ENCODE data around the gene CLN6. TPM values are rescaled to one million over a fixed set of nuclear protein-coding genes. Genes with fewer than 3 reads are reported as not detected.
A peak's percentile ranks its signal among the peaks of the same experiment; 100 is the strongest.

The CLN6 gene
- total RNA-seq, 1 donor from 2014 or later, result 46.6 TPM

DNA sequence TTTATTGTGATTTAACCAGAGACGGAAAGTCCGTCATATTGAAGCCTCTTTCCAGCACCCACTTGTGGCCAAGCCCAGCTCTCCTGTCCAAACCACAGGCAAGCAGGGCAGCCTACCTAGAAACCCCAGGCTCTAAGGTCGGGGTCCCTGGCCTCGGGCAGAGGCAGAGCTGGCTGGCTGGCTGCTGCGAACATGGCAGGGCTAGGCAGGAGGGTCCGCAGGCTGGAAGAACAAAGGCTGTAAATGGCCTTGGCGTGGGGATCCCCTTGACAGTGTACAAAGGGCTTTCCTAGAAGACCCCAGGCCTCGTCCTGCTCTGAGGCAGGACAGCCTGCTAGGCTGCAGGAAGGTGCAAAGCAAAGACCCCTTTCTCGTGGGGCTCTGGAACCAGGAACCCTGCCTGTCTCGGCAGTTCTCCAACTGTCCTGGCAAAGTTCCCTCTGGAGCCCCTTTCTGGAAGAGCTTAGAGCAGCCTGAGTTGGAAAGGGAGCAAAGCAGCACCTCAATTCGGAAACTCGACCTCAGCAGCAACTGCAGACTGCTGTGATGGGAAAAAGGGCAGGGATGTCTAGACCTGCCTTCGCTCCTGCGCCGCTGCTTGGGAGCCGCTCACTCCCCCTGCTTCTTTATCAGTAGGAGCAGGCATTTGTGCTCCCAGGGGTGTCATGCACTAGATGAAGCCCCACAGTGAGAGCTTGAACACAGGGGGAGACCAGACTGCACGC is 32.9 kb downstream of the CLN6 start:
- H3K4me1 Mint-ChIP-seq (ENCODE audit: low read depth), result peaks cover 3% of the 10 kb centered on the region
- no peak overlapping the region for H3K27ac Mint-ChIP-seq
- no peaks in the 10 kb centered on the region for H3K9me3 Mint-ChIP-seq (ENCODE audit: low read depth)
- peaks cover 11% of the 10 kb centered on the region for H3K36me3 Mint-ChIP-seq (ENCODE audit: insufficient read depth)
- no peak overlapping the region for H3K4me3 Mint-ChIP-seq (ENCODE audit: low read depth)
- TF ChIP-seq, protein P1, sequence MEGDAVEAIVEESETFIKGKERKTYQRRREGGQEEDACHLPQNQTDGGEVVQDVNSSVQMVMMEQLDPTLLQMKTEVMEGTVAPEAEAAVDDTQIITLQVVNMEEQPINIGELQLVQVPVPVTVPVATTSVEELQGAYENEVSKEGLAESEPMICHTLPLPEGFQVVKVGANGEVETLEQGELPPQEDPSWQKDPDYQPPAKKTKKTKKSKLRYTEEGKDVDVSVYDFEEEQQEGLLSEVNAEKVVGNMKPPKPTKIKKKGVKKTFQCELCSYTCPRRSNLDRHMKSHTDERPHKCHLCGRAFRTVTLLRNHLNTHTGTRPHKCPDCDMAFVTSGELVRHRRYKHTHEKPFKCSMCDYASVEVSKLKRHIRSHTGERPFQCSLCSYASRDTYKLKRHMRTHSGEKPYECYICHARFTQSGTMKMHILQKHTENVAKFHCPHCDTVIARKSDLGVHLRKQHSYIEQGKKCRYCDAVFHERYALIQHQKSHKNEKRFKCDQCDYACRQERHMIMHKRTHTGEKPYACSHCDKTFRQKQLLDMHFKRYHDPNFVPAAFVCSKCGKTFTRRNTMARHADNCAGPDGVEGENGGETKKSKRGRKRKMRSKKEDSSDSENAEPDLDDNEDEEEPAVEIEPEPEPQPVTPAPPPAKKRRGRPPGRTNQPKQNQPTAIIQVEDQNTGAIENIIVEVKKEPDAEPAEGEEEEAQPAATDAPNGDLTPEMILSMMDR (IDR thresholded peaks at IDR 0.05; ENCODE audit: unreplicated experiment), result no peak
- H3K27me3 Mint-ChIP-seq, result no peaks in the 10 kb centered on the region
- DNase-seq (ENCODE audit: low spot score, unreplicated experiment), result no peak

DNA sequence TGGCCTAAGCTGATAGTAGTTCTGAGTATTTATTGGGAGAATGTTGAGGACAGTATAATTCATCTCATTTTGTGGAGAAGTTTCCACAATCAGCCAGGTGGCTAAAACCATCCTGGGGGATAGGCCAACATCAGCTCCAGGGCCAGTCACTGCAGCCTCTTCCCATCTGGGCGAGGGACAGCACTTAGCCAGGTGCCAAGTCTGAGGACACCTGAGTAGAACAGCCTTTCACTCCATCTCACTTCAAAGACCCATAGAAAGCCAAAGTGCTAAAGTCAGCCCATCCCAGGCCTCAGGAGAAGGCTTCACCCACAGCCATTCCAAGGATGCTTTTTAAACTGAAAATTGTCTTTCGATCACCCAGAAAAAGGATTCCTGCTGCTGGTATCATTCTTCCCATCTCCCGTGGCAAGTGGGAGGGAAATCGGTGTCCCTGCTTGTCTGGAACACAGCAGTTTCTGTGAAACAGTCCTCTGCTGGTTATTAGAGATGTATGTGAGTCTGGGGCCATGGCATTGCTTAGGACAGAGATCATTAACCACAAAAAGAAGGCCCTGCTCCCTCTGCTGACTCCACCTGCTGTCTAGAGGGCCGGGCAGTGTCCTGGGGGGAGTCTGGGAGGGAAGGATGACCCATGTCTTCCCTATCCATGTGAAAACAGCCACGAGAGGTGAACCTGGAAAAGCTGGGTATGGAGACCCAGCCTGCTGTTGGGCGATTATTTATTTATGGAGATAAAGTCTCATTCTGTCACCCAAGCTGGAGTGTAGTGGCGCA is 34.0 kb downstream of the CLN6 start:
- Mint-ChIP-seq H3K9me3 (ENCODE audit: low read depth) (no peaks in the 10 kb centered on the region), H3K27ac (peak overlapping the region; percentile 61), H3K36me3 (ENCODE audit: insufficient read depth) (peaks cover 11% of the 10 kb centered on the region), H3K4me3 (ENCODE audit: low read depth) (no peak overlapping the region), H3K4me1 (ENCODE audit: low read depth) (peaks cover 3% of the 10 kb centered on the region), H3K27me3 (no peaks in the 10 kb centered on the region)
- TF ChIP-seq, protein P1 (IDR thresholded peaks at IDR 0.05; ENCODE audit: unreplicated experiment), result no peak
- no peak for DNase-seq (ENCODE audit: low spot score, unreplicated experiment)

DNA sequence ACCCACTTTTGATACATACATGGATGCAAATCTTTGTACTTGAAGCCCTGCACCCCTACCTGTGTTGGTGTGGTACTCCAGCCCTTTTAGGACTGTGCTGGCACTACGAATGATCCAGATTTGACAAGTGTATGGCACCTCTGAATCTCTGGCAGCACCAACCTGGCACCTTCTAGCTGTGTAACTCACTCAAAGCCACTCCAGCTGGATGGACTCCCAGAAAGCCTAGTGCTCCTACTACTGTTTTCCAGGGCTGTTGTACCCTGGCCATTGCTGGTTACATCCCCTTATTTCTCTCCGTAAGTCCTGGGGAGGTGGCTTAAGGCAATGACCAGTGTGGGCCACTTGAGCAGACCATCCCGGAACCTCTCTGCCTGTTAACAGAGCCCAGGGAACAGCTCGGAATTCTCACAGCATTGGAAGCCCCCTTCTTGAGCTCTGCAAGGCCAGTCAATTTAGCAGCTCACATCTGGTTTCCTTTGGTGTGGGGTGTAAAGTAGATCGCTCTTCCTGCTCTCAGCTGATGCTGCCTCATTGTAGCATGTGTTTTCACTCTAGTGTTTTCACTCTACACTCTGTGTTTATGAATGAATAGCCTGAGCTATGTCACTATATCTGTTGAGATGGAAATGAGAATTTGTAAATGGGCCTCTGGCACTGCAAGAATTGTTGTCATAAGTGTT is 36.6 kb downstream of the CLN6 start:
- peak overlapping the region; percentile 82 for H3K27ac Mint-ChIP-seq
- no peak for DNase-seq (ENCODE audit: low spot score, unreplicated experiment)
- H3K36me3 Mint-ChIP-seq (ENCODE audit: insufficient read depth), result peaks cover 20% of the 10 kb centered on the region
- H3K4me1 Mint-ChIP-seq (ENCODE audit: low read depth), result no peaks in the 10 kb centered on the region
- H3K4me3 Mint-ChIP-seq (ENCODE audit: low read depth), result no peak overlapping the region
- TF ChIP-seq, protein P1 (IDR thresholded peaks at IDR 0.05; ENCODE audit: unreplicated experiment), result no peak
- no peaks in the 10 kb centered on the region for H3K27me3 Mint-ChIP-seq
- no peaks in the 10 kb centered on the region for H3K9me3 Mint-ChIP-seq (ENCODE audit: low read depth)

DNA sequence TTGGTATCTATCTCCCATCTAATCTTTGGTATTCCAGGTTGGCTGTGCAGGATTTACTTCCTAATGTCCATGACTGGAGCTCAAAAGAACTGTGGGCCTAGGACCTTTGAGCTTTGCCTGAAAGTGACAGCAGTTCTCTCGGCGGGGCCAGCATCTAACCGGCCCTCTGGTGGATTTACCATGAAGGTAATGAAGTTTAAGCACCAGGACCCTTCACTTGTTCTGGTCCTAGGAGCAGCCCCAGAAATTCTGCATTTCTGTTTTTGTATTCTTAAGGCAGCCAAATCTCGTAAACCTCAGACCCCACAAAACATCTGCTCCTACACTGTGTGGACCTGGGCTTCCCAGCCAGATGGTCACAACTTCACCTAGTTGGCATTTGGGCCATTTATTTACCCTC is 37.4 kb downstream of the CLN6 start:
- no peaks in the 10 kb centered on the region for H3K27me3 Mint-ChIP-seq
- H3K9me3 Mint-ChIP-seq (ENCODE audit: low read depth), result no peaks in the 10 kb centered on the region
- no peak for DNase-seq (ENCODE audit: low spot score, unreplicated experiment)
- H3K27ac Mint-ChIP-seq, result peak overlapping the region; percentile 82
- no peak overlapping the region for H3K4me3 Mint-ChIP-seq (ENCODE audit: low read depth)
- H3K36me3 Mint-ChIP-seq (ENCODE audit: insufficient read depth), result peaks cover 21% of the 10 kb centered on the region
- TF ChIP-seq, protein P1 (IDR thresholded peaks at IDR 0.05; ENCODE audit: unreplicated experiment), result no peak
- H3K4me1 Mint-ChIP-seq (ENCODE audit: low read depth), result no peaks in the 10 kb centered on the region

DNA sequence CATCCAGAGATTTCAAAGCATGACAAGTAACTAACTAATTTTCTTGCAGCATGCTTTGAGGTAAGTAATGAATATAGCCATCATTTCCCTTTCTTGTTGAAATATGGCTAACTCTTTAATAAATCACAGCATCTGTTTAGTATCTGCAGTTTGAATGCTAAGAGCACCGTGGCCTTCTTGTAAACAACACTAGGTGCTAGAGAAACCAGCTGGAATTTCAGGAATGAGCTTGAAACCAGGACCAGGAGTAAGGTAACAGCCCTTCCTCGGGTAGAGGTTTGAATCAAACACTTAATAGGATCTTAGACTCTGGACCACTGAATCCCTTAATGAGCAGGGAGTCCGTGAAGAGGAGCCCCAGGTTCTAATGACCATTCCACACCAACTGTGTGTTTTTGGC is 38.0 kb downstream of the CLN6 start:
- H3K36me3 Mint-ChIP-seq (ENCODE audit: insufficient read depth), result peaks cover 21% of the 10 kb centered on the region
- TF ChIP-seq, protein P1 (IDR thresholded peaks at IDR 0.05; ENCODE audit: unreplicated experiment), result no peak
- H3K27ac Mint-ChIP-seq, result no peak overlapping the region
- DNase-seq (ENCODE audit: low spot score, unreplicated experiment), result no peak
- no peaks in the 10 kb centered on the region for H3K4me1 Mint-ChIP-seq (ENCODE audit: low read depth)
- no peaks in the 10 kb centered on the region for H3K9me3 Mint-ChIP-seq (ENCODE audit: low read depth)
- H3K27me3 Mint-ChIP-seq, result no peaks in the 10 kb centered on the region
- H3K4me3 Mint-ChIP-seq (ENCODE audit: low read depth), result no peak overlapping the region

Data from progenitor cell of endocrine pancreas (in vitro differentiated cells).